ENCODE measurements around the gene EPYC.

The EPYC gene, protein sequence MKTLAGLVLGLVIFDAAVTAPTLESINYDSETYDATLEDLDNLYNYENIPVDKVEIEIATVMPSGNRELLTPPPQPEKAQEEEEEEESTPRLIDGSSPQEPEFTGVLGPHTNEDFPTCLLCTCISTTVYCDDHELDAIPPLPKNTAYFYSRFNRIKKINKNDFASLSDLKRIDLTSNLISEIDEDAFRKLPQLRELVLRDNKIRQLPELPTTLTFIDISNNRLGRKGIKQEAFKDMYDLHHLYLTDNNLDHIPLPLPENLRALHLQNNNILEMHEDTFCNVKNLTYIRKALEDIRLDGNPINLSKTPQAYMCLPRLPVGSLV

DNA sequence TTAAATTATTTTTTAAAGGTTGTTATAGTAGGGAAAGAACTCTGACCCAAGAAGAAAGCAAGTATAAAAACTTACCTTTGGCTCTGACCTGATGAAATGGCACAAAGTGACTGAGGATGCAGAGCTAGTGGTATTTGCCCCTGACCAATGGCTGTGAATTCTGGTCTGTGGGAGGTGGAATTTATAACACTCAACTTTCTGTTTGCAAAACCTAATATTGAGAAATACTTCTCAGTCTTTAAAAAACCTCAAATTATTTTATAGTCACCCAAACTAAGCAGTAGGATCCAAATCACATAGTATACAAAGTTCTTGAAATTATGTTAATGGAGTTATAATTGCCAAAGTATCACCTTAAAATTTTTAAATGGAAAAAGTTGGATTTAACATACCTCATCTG is at the start of gene EPYC:
EPYC (minus strand) TSS at position 101 of the 400 bp plus-strand sequence. CDS start 2,407 bp downstream, outside the sequence.
- DNase-seq (ENCODE audit: low spot score): no peak

DNA sequence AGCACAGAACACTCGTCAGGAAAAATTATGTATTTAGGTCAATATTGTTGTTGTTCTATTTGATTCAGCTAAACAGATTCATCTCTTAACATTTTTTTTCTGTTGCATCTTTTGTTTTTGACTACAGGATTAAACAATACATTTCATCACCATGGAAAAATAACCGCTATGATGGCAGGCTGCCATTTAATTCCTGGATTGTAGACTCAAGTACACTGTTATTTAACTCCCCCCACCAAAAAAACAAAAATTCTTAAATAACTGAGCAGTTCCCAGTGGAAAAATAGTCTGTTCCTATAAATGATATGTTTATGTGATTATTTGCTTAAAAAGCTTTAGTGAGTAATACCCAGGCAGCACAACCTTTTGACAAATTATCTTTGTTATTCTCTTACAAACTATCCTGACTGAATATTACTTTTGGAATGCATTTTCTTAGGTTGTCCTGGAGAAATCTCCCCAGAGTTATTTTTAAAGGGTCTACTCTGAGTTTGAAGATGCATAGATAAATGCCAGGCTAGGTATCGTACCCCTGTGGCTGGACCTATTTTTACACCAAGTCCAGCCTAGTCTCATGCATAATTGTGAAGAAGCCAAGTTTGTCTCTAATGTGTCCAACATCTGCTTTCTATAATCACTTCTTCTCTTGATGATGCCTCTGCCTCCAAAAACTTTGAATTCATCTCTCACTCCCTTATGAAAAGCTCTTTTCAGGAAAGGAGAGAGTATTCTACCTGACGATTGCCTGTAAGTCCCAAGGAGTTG is 49.4 kb upstream of the EPYC start:
- DNase-seq (ENCODE audit: low spot score): no peak

DNA sequence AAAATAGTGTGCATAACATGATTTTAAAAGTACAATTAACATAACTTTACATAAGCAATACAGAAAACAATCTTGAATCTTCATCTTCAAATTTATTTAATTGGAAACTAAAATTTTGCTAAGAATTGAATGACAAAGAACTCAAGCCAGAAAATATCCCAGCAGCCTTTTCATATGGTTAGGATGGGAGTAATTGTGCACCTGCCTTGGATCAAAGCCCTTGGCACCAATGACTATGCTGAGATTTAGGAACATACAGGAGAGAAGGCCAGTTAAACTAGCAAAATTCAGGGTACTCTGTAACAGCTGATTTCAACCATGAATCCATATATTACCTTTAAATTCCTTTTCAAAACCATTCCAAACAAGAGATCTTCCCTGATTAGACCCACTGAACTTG is 47.3 kb upstream of the EPYC start:
- DNase-seq (ENCODE audit: low spot score): no peak

- no peak for DNase-seq (ENCODE audit: low spot score)
Observed at GRCh38 chr12:91044586-91044985, 39.8 kb upstream of the EPYC start.

DNA sequence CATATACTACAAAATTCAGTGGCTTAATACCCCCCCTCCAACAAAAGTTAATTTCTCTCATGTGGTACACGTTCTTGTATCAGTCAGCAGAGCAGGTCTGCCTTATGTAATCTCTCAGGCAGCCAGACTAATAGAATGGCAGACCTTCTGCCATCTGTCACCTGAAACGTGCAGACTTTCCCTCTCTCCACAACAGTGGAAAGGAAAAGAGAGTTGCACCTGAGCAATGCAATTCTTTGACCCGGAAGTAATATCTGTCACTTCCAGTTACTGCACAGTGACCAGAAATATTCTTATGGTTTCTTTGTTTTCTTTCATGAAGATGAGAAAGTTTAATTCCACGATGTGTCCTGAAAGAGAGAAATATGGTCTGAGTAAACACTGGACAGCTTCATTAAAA is 38.6 kb upstream of the EPYC start:
- no peak for DNase-seq (ENCODE audit: low spot score)

DNA sequence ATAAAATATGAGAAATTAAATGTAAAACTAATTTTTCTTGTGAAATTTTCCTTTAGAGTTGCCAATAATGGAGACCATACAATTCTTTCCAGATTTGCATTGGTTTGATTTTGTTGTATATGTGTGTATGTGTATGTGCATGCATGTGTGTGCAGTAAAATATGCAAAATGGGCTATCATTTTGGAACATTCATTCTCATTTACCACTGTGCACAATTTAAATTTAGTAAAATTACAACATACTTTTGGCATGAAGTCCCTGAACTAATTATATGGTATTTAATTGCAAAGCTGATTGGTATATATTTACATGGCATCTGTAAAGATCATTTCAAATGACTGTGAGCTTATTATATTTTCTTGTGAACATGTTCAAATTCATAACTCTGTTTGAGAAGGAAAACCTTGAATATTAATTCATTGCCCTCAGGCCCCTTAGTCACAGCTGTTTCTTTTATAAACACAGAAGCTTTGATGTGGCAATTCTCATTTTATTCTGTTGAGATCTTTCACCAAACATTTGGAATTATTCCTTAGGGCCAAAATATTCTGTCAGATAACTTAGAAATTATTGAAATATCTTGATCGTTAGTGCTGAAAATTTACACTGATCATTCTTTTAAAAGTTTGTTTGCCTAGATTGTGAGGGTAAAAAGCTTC is 35.5 kb upstream of the EPYC start:
- no peak for DNase-seq (ENCODE audit: low spot score)

GRCh38 chr12:91037276-91037675 is 32.5 kb upstream of the EPYC start:
- no peak for DNase-seq (ENCODE audit: low spot score)

DNA sequence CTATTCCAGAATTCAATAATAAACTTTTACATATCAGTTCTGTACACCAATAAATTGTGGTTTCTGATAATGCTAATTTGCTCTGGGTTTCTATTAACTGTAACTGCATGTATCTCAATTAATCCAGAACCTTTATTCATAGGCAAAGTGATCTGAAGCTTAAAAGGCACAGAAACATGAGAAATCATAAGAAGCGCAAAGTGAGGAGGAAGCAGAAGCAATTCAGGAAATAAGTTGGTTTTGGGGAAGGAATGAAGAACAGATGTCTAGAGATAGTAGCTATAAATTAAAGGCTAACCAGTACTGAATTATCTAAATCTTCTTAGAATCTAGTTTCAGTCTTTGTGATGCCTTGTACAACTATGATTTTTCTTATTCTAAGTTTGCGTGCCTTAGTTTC is 28.5 kb upstream of the EPYC start:
- DNase-seq (ENCODE audit: low spot score): no peak

DNA sequence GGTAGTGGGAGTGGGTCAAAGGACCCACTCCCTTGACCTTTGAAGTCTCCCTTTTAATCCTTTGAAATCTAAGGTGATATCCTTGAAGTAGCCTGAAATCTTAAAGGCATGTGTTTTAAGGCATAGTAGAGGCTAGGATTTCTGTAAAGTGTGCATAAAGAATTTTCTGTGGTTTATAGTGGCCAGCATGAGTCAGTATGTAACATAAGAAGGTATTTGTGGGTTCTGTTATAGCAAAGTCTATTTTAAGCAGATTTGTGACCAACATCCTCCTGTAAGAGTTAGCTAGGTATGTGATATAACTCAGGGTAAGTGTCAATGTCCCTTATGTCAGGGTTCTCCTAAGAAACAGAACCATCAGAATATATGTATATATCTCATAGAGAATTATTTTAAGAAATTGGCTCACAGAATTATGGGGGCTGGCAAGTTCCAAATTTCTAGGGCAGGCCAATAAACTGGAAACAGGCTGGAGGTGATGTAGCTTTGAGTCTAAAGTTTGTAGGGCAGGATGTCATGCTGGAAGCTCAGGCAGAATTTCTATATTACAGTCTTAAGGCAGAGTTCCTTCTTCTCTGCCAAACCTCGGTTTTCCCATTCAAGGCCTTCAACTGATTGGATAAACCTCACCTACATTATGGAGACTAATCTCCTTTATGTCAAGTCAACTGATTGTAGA is 18.7 kb upstream of the EPYC start:
- DNase-seq (ENCODE audit: low spot score): peak; percentile 47

GRCh38 chr12:91021076-91021475 is 16.3 kb upstream of the EPYC start:
- no peak for DNase-seq (ENCODE audit: low spot score)

DNA sequence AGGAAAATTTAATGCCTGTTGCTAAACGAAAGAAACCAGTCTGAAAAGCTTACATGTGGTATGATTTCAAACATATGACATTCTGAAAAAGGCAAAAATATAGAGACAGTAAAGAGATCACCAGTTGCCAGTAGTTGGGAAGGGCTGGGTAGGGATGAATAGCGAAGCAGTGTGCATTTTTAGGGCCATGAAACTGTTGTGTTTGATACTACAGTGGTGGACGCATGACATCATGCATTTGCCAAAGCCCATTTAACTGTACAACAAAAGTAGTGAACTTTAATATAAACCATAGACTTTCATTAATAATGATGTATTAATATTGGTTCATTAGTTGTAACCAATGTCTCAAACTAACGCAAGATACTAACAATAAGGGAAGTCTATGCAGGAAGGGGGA is 14.7 kb upstream of the EPYC start:
- no peak for DNase-seq (ENCODE audit: low spot score)

- no peak for DNase-seq (ENCODE audit: low spot score)
Observed at GRCh38 chr12:91017511-91018263, 12.9 kb upstream of the EPYC start.

DNA sequence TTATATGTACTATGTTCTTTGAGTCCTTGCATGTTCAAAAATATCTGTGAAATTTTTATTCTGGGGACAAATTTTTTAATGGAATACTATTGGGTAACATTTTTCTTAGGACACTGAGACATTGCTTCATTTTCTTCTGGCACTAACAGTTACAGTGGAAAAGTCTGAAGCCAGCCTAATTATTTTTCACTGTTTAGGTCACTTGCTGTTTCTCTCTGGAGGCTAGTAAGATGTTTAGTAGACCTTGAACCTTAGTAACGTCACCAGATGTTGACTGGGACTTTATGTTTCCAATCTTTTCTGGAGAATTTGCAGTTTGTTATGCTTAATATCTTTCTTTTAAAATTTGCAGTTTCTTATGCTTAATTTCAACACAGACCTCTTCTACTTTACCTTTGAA is 12.3 kb upstream of the EPYC start:
- DNase-seq (ENCODE audit: low spot score): no peak

GRCh38 chr12:91009319-91009950 is 4.7 kb upstream of the EPYC start:
- DNase-seq (ENCODE audit: low spot score): peak; percentile 76

DNA sequence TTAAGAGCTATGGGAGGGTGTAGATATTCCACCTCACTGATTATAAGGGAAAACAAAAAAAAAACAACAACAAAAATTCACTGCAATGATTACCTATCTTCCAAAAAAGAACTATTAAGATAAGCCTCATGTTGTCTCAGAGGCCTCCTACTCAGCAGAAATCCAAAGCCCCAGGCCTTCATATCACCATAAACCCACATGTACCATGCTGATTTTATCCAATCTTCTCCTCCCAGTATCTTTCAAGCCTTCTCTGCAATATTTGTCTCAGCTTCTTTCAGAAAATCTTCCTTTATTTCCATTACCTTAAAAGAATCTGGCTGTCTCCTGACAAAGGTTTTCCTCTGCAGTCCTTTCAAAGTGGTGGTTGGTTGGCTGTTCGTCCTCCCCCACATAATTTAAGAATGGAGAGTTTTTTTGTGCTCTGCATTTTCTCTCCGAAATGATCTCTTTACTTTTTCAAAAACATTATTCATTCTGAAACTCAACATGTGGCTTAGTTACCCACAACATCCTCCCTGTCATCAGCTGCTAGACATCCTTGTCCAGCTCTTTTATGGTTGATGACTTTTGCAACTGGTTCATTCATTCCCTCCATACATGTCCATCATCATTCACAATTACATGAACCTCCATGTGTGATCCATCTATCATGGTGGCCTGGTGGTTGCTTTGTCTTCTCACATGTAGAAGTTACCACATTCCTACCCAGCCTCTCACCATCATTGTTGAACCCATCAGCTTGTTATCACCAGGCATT is 2.9 kb upstream of the EPYC start:
- no peak for DNase-seq (ENCODE audit: low spot score)

- DNase-seq (ENCODE audit: low spot score): no peak
Observed at GRCh38 chr12:91003737-91004136, 1.0 kb downstream of the EPYC start.

DNA sequence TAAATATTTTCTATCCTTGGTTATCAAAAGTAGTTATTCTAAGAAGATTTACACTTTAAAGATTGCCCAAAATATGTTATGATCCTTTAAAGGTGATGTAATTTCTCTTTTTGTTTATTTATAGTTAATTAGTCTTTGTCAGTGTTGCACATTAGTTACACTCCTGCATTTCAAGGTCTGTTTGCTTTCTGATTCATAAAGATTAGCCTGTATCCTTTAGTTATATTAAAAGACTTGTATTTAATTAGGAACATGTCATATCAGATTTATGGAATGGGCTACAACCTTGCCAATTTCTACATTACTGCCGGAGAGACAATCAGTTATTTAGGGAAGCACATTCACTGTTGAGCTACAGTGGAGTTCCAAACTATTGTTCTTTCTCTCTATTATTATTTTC is 3.5 kb downstream of the EPYC start:
- DNase-seq (ENCODE audit: low spot score): no peak

DNA sequence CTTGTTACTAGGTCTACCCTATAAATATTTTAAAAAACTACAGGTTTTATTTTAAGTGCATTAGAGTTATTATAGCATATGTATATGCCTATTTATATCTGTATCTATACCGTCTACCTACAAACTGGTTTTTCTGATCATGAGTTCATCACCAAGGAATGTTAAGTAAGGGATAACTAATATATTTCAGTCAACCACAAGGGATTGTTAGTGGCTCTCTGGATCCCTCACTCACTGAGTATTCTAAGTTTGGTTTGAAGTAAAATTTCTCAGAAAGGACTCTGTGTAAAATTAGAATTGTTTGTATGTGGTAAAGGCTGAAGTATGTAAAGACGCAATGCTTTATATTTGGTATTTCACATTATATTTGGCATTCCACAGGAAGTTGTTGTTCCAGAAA is 4.8 kb downstream of the EPYC start:
- DNase-seq (ENCODE audit: low spot score): no peak

- DNase-seq (ENCODE audit: low spot score): no peak
Observed at GRCh38 chr12:90999527-90999926, 5.2 kb downstream of the EPYC start.

- DNase-seq (ENCODE audit: low spot score): no peak
Observed at GRCh38 chr12:90995010-90995409, 9.8 kb downstream of the EPYC start.

Measured in kidney tubule cell (primary cell).